A549 treated with AZD9567 at 1 μM for 4 hours (cell line): ENCODE measurements around the gene MIEF2. TPM values are rescaled to one million over a fixed set of nuclear protein-coding genes. Genes with fewer than 3 reads are reported as not detected.

Experiments used
- total RNA-seq: library from RNA; stranded (reverse); fragments of 200-300 nt; extraction: Qiagen RNA extraction; gene quantifications from 5 replicates; pipeline ENCODE4 v1.2.3, GENCODE V29; 2022; ENCODE audit not compliant: insufficient read depth

Gene MIEF2
- total RNA-seq: 7.8 to 12.3 TPM (median 11.3 TPM) in 5 replicates

DNA sequence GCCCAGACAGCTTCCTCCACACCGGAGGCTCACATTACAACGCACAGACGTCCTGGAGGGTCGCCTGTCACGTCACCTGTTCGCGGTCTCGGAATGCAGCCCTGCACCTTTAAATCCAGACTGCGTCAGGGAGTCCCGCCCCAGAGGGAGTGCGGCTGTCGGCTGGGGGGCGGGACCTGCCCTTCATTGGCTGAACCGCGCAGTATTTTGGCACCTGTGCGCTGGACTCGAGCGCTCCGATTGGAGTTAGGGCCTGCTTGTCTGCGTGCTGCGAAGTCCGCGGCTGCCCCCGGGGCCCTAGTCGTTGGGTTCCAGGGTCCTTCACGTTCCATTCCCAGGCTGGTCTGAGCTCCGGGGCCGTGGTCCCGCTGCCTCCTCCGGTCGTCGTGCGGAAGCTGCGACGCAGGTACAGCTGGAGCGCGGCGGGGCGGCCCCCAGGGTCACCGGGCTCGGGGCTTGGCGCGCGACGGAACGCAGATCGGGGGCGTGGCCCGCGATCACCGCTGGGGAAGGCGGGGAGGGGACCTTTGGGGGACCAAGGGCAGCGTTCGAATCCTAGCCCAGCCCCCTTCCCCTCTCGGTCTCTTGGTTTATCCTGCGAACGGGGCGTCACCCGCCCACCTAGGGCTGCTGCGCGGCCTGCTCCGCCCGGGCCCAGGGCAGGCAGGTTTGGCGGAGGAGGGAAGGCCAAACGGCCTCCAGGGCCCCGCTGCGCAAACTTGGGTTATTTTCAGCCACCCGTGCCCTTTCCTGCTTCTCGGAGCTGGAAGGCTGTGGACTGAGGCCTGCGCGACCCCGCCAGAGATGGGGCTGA, at the start of gene MIEF2:
Gene MIEF2, plus strand, starts transcription at position 331 of the 814 bp plus-strand sequence. CDS start 2,059 bp downstream, outside the sequence.

GRCh38 chr17:18225121-18225641, 35.3 kb upstream of the MIEF2 start, which contains the start of gene LLGL1:
Gene LLGL1 (plus strand): TSS chr17:18225635. CDS start chr17:18225683, 48 bp downstream.

DNA sequence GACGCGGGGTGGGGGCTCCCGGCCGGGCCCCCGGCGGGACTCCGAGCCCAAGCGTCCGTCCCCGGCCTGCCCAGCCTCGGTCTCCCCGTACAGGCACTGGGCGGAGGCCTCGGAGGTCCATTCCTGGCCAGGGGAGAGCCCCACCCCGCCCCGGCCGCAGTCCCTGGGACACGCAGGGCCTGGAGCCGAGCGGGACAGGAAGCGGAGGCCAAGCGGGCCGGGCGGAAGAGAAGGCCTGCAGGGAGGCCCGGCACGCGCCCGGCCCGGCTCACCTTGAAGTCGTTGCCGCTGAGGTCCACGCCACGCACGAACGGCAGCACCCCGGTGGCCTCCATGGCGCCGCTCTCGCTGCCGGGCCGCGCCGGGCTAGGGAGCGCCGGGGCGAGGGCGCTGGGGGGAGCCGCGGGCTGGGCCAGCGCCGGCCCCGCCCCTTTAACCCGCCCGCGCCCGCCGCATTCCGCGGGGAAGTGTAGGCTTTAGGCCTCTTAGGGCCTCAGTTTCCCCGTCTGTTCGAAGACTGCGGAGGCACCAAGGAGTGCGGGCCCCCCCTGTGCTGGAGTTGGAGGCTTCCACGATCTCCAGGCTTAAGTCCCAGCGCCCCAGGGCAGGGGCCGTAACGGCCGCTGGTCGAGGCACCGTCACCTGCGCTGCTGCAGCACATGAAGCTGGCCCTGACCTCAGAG, 2.0 kb upstream of the MIEF2 start, which contains the start of gene FLII:
Gene FLII, minus strand, starts transcription at position 383 of the 683 bp plus-strand sequence. Its CDS starts 48 bp downstream, at position 335.

DNA sequence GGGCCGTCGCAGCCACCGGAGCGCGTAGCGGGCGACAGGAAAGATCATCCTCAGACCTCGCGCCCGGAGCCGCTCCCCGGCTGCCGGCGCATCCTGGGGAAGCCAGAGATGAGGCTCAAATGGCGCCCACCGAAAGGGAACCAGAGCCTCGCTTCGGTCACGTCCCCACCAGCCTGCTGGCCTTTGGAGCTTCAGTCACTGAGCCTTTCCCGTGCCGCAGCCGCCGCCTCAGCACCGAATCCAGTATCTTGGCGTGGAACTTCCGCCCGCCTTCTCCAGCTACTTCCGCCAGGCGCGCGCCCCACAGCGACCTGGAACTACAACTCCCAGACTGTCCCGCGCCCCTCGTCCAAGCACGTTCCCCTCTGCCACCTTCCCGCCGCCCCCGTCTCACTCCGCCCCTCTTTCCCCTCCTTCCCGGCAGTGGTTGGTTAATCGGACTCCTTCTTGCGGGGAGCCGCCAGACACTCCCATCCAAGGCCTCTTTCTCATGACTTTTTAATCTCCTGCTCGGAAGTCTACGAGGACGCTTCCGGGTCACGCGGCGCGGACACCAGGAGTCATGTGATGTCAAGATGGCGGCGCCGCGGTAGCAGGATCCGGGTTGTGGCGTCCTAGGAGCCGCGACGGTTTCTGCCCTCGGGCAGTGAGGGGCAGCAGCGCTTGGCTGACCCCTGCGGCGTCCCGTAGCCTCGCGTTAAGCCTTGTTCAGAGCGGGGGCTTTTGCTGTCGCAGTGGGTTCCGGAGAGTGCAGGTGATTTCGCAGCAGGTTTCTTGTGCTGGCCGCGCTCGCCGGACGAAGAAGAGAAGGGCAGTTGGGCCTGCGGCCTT, 54.5 kb downstream of the MIEF2 start, which contains the start of the genes SMCR8 and TOP3A:
Gene SMCR8, plus strand, starts transcription at position 563 of the 831 bp plus-strand sequence. CDS start 497 bp downstream, outside the sequence.
Gene TOP3A, minus strand, starts transcription at position 264 of the 831 bp plus-strand sequence. Its CDS starts 216 bp downstream, at position 48.

Other genes starting within 250 kb of the MIEF2 start
- gene ATPAF2, start 221.5 kb upstream of the MIEF2 start, total RNA-seq: 26.8 to 31.6 TPM (median 29.2 TPM) in 5 replicates
- gene GID4, start 221.3 kb upstream of the MIEF2 start, total RNA-seq: 7.8 to 11.8 TPM (median 10.2 TPM) in 5 replicates
- gene DRG2, start 172.7 kb upstream of the MIEF2 start, total RNA-seq: 49.2 to 63.9 TPM (median 52.7 TPM) in 5 replicates
- gene MYO15A, start 151.9 kb upstream of the MIEF2 start, total RNA-seq: 0.22 to 0.37 TPM (median 0.30 TPM) in 4 of 5 replicates, not detected in the other
- gene ALKBH5, start 76.8 kb upstream of the MIEF2 start, total RNA-seq: 45.9 to 58.9 TPM (median 47.2 TPM) in 5 replicates
- 13.6 to 18.4 TPM (median 16.7 TPM) in 5 replicates for gene LLGL1, start 35.0 kb upstream of the MIEF2 start, total RNA-seq
- 258 to 319 TPM (median 265 TPM) in 5 replicates for gene FLII, start 1.9 kb upstream of the MIEF2 start, total RNA-seq
- 38.4 to 43.9 TPM (median 39.2 TPM) in 5 replicates for gene TOP3A, start 54.3 kb downstream of the MIEF2 start, total RNA-seq
- 13.9 to 15.9 TPM (median 15.4 TPM) in 5 replicates for gene SMCR8, start 54.6 kb downstream of the MIEF2 start, total RNA-seq
- 43.9 to 50.3 TPM (median 48.2 TPM) in 5 replicates for gene SHMT1, start 102.9 kb downstream of the MIEF2 start, total RNA-seq
- gene EVPLL, start 117.1 kb downstream of the MIEF2 start, total RNA-seq: not detected in 5 replicates
- 0.05 TPM in 1 of 5 replicates, not detected in the others for gene LGALS9C, start 216.1 kb downstream of the MIEF2 start, total RNA-seq